Panc1 (cell line): Measurements from ENCODE around the gene NECAB2. TPM values are rescaled to one million over a fixed set of nuclear protein-coding genes. Genes with fewer than 3 reads are reported as not detected.
A peak's percentile ranks its signal among the peaks of the same experiment; 100 is the strongest.

Source experiments
- ATAC-seq: fragments of 200-7000 bp; cut with Tn5 transposase; 2 replicates; pipeline ENCODE4 v1.9.1; 2020; ENCODE audit warnings: mild to moderate bottlenecking, moderate library complexity
- BruUV-seq: library from RNA; stranded (reverse); fragments of 400-500 nt; replicated peaks from 2 replicates; lab custom pipeline; 2021; lab: Mats Ljungman, UMichigan
- CTCF ChIA-PET: fragments of 300-600 bp; sonication (Branson Sonifier 250); formaldehyde crosslinking; loops from one replicate; lab custom pipeline; 2022; ENCODE audit warnings: antibody characterized with exemption; lab: Charles Lee
- POLR2A ChIA-PET: fragments of 300-600 bp; sonication (Branson Sonifier 250); formaldehyde crosslinking; loops from one replicate; lab custom pipeline; 2022; ENCODE audit warnings: antibody characterized with exemption; lab: Charles Lee
- DNase-seq: peaks from one replicate; pipeline ENCODE4 v3.0.0-alpha.2; 2010; ENCODE audit warnings: low read depth, low spot score
- H3K27ac ChIP-seq: 2 replicates; pipeline ENCODE4 v1.5.1; 2011; ENCODE audit warnings: mild to moderate bottlenecking, low read length, inconsistent platforms
- H3K27me3 ChIP-seq: fragments of 200-500 bp; sonication (Bioruptor generic); 2 replicates; pipeline ENCODE4 v1.6.0; 2014; ENCODE audit warnings: low read length, inconsistent platforms; ENCODE audit not compliant: control insufficient read depth, insufficient read depth
- H3K36me3 ChIP-seq: fragments of 200-500 bp; sonication (Bioruptor generic); 2 replicates; pipeline ENCODE4 v1.5.1; 2014; ENCODE audit warnings: inconsistent platforms, mild to moderate bottlenecking, low read length, moderate library complexity; ENCODE audit not compliant: control insufficient read depth, insufficient read depth
- H3K4me1 ChIP-seq: 2 replicates; pipeline ENCODE4 v1.5.1; 2011; ENCODE audit warnings: inconsistent platforms, mild to moderate bottlenecking, low read length, moderate library complexity; ENCODE audit not compliant: control insufficient read depth, insufficient read depth
- H3K4me3 ChIP-seq, 2 experiments: 2 replicates each; pipeline ENCODE4 v1.5.1; 2011 to 2012; ENCODE audit warnings: low read depth in 2 of 2, low read length in 2 of 2, mild to moderate bottlenecking in 2 of 2, inconsistent platforms in 1 of 2, moderate library complexity in 1 of 2
- H3K9me3 ChIP-seq: fragments of 200-500 bp; sonication (Bioruptor generic); 2 replicates; pipeline ENCODE4 v1.5.1; 2014; ENCODE audit warnings: low read depth, mild to moderate bottlenecking, inconsistent platforms, low read length, moderate library complexity; ENCODE audit not compliant: control insufficient read depth, insufficient read depth
- CTCF ChIP-seq: fragments of 450-650 bp; IDR thresholded peaks from 2 replicates; pipeline ENCODE4 v1.5.1; 2017; ENCODE audit warnings: mild to moderate bottlenecking
- POLR2AphosphoS5 ChIP-seq: IDR thresholded peaks from 2 replicates; pipeline ENCODE4 v1.6.1; 2012; ENCODE audit warnings: mild to moderate bottlenecking, low read depth, low read length, moderate library complexity
- SIN3A ChIP-seq: IDR thresholded peaks from 2 replicates; pipeline ENCODE4 v1.6.1; 2012; ENCODE audit warnings: low read depth, mild to moderate bottlenecking, low read length, moderate library complexity, borderline replicate concordance; ENCODE audit not compliant: insufficient read depth
- TCF7L2 ChIP-seq: IDR thresholded peaks from 2 replicates; pipeline ENCODE4 v1.6.1; 2011; ENCODE audit warnings: mild to moderate bottlenecking, low read depth, low read length, inconsistent platforms
- in situ Hi-C: cut with HindIII; loops from 2 replicates; pipeline ENCODE4 v1.10.0; 2016; ENCODE audit warnings: low sequenced_read_pairs, low pct_unique_long_range_greater_than_20kb
- intact Hi-C: fragments of 100-400 bp; cut with micrococcal nuclease; formaldehyde crosslinking; loops from one replicate; pipeline ENCODE4 v1.10.0; 2022; ENCODE audit not compliant: unreplicated experiment
- total RNA-seq: library from RNA; stranded (reverse); gene quantifications from one replicate; pipeline ENCODE4 v1.2.1, GENCODE V29; 2021; ENCODE audit not compliant: unreplicated experiment
- TF ChIP-seq, protein P1 (sequence below), 2 experiments: IDR thresholded peaks; 2 replicates each; pipeline ENCODE4 v1.6.1; 2011 to 2012; ENCODE audit warnings: low read depth in 2 of 2, control low read depth in 1 of 2, low read length in 1 of 2, mild to moderate bottlenecking in 1 of 2, moderate library complexity in 1 of 2; ENCODE audit not compliant: insufficient read depth in 1 of 2

The NECAB2 gene
- total RNA-seq, 1 experiment from 2014 or later, result 0.33 TPM

DNA sequence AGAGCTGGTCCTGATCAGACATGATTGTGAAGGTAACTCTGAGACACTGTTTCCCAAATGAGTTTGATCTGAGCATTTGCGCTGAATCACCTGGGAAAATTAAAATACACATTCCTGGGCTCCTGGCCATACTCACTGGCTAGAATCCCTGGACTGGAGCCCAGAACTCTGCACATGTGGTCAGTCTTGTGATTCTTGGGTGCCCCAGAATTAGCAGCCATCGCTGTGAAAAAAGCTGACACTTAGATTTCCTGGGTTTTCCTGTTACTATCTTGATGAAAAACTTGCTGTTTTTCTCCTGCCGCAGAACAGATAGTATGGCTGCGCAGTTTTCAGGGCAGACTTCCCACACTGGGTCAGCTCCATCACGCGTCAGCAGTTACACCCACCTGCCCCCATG lies 24.6 kb downstream of the NECAB2 start:
- Histone ChIP-seq H3K4me1 (no peaks in the 10 kb centered on the region), H3K9me3 (no peaks in the 10 kb centered on the region), H3K4me3 (no peak overlapping the region), H3K27ac (no peak overlapping the region), H3K27me3 (peaks cover 2% of the 10 kb centered on the region; the same call in 1 of the 2 replicates), H3K36me3 (no peaks in the 10 kb centered on the region)
- ChIA-PET CTCF (interaction anchor here (0.7 kb wide), 1 partner anchor 39 kb away, joined by 5 read pairs; the partner anchor contains the start of gene OSGIN1), POLR2A (no interaction called here)
- no peak for DNase-seq
- intact Hi-C loops, result no loop called here
- in situ Hi-C loops, result no loop called here
- no TSS peak for BruUV-seq
- no peak for ATAC-seq
- TF ChIP-seq POLR2AphosphoS5, result no peak
- no peak for TF ChIP-seq SIN3A
- no peak for TF ChIP-seq CTCF
- no peak for TF ChIP-seq TCF7L2
- TF ChIP-seq, protein P1, sequence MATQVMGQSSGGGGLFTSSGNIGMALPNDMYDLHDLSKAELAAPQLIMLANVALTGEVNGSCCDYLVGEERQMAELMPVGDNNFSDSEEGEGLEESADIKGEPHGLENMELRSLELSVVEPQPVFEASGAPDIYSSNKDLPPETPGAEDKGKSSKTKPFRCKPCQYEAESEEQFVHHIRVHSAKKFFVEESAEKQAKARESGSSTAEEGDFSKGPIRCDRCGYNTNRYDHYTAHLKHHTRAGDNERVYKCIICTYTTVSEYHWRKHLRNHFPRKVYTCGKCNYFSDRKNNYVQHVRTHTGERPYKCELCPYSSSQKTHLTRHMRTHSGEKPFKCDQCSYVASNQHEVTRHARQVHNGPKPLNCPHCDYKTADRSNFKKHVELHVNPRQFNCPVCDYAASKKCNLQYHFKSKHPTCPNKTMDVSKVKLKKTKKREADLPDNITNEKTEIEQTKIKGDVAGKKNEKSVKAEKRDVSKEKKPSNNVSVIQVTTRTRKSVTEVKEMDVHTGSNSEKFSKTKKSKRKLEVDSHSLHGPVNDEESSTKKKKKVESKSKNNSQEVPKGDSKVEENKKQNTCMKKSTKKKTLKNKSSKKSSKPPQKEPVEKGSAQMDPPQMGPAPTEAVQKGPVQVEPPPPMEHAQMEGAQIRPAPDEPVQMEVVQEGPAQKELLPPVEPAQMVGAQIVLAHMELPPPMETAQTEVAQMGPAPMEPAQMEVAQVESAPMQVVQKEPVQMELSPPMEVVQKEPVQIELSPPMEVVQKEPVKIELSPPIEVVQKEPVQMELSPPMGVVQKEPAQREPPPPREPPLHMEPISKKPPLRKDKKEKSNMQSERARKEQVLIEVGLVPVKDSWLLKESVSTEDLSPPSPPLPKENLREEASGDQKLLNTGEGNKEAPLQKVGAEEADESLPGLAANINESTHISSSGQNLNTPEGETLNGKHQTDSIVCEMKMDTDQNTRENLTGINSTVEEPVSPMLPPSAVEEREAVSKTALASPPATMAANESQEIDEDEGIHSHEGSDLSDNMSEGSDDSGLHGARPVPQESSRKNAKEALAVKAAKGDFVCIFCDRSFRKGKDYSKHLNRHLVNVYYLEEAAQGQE (IDR thresholded peaks at IDR 0.05; ENCODE audit: insufficient read depth in 1 of 2, low read depth in 2 of 2, low read length in 1 of 2), result no peak

- no peaks in the 10 kb centered on the region for H3K9me3 ChIP-seq
- in situ Hi-C loops (no loop called here), intact Hi-C loops (no loop called here)
- CTCF ChIA-PET, result no interaction called here
- TF ChIP-seq SIN3A, result no peak
- TF ChIP-seq POLR2AphosphoS5, result no peak
- no peak for TF ChIP-seq TCF7L2
- TF ChIP-seq, protein P1 (IDR thresholded peaks at IDR 0.05; ENCODE audit: insufficient read depth in 1 of 2, low read depth in 2 of 2, low read length in 1 of 2), result no peak
- no peak for TF ChIP-seq CTCF
- no peaks in the 10 kb centered on the region for H3K36me3 ChIP-seq
- no peak overlapping the region for H3K4me3 ChIP-seq
- POLR2A ChIA-PET, result no interaction called here
- H3K4me1 ChIP-seq, result no peaks in the 10 kb centered on the region
- H3K27me3 ChIP-seq, result no peaks in the 10 kb centered on the region; the same call in 1 of the 2 replicates
- BruUV-seq, result no TSS peak
- DNase-seq, result no peak
- peak; percentile 33; the same call in 1 of the 2 replicates for ATAC-seq
- H3K27ac ChIP-seq, result no peak overlapping the region
Observed at GRCh38 chr16:83994087-83994486, 26.0 kb downstream of the NECAB2 start.
